Hepatocyte (in vitro differentiated cells): ENCODE measurements around the gene NMNAT2.
"Not testable (repeated sequence)": the region's sequence is repeated elsewhere in the genome, so short reads cannot be mapped to it uniquely, and the experiment has no call there.

Experiments
- CTCF ChIP-seq: fragments of 200-600 bp; sonication (generic); IDR thresholded peaks from 2 replicates; pipeline ENCODE4 v1.5.1; 2016; ENCODE audit warnings: antibody characterized with exemption, mild to moderate bottlenecking; ENCODE audit not compliant: poor library complexity
- EZH2phosphoT487 ChIP-seq: fragments of 200-600 bp; sonication (generic); IDR thresholded peaks from one replicate; pipeline ENCODE4 v1.6.1; 2018; ENCODE audit warnings: antibody characterized with exemption, mild to moderate bottlenecking, low read depth, moderate library complexity; ENCODE audit not compliant: unreplicated experiment, severe bottlenecking

- TF ChIP-seq CTCF, EZH2phosphoT487: not testable (repeated sequence)
These were observed 144.2 kb downstream of the NMNAT2 start for GRCh38 chr1:183273984-183274383.
